Endothelial cell of umbilical vein (primary cell): Measurements from ENCODE around the gene SLC5A12. TPM values are rescaled to one million over a fixed set of nuclear protein-coding genes. Genes with fewer than 3 reads are reported as not detected.

ENCODE experiments used
- BruUV-seq: library from RNA; stranded (reverse); fragments of 400-500 nt; replicated peaks from 2 replicates; lab custom pipeline; 2021; lab: Mats Ljungman, UMichigan
- CTCF ChIA-PET: fragments of 300-600, 350-600 bp; sonication (Branson Sonifier 250); formaldehyde crosslinking; loops from one replicate; lab custom pipeline; 2021; ENCODE audit warnings: antibody characterized with exemption, inconsistent platforms; lab: Charles Lee
- POLR2A ChIA-PET: fragments of 300-600, 350-600 bp; sonication (Branson Sonifier 250); formaldehyde crosslinking; loops from one replicate; lab custom pipeline; 2021; ENCODE audit warnings: antibody characterized with exemption, inconsistent platforms; lab: Charles Lee
- DNase-seq: peaks from one replicate; pipeline ENCODE4 v3.0.0-alpha.2; 2011; ENCODE audit warnings: low read depth, low spot score
- FAIRE-seq: peaks from 2 replicates; lab custom pipeline; 2011; peaks lifted over from hg19 to GRCh38; lab: Jason Lieb, UNC
- H2AFZ ChIP-seq: 2 replicates; pipeline ENCODE4 v1.6.0; 2012; ENCODE audit warnings: low read depth, low read length, control low read depth, inconsistent platforms
- H3K27ac ChIP-seq: 2 replicates; pipeline ENCODE4 v1.5.1; 2011; ENCODE audit warnings: low read depth, mild to moderate bottlenecking, control low read depth, low read length, moderate library complexity; ENCODE audit not compliant: insufficient read depth
- H3K27me3 ChIP-seq, 2 experiments: 2 replicates each; pipeline versions ENCODE4 v1.6.0 to v1.6.1; 2011; ENCODE audit warnings: low read length in 2 of 2, mixed read lengths in 1 of 2; ENCODE audit not compliant: control insufficient read depth in 2 of 2, insufficient read depth in 2 of 2
- H3K36me3 ChIP-seq, 2 experiments: 2 replicates in 1 of 2; 3 replicates in 1 of 2; pipeline ENCODE4 v1.5.1; 2011; ENCODE audit warnings: low read length in 2 of 2, mild to moderate bottlenecking in 1 of 2, moderate library complexity in 1 of 2; ENCODE audit not compliant: control insufficient read depth in 2 of 2, insufficient read depth in 2 of 2; ENCODE audit errors: extremely low read depth in 1 of 2
- H3K4me1 ChIP-seq: 3 replicates; pipeline ENCODE4 v1.5.1; 2011; ENCODE audit warnings: mild to moderate bottlenecking, low read length; ENCODE audit not compliant: control insufficient read depth, insufficient read depth; ENCODE audit errors: extremely low read depth
- H3K4me2 ChIP-seq: 2 replicates; pipeline ENCODE4 v1.6.1; 2011; ENCODE audit warnings: low read length, control low read depth, mixed read lengths; ENCODE audit not compliant: insufficient read depth
- H3K4me3 ChIP-seq, 3 experiments: fragments of 200-600 bp in 1 of 3; sonication (generic), shearing (Covaris generic) in 1 of 3; replicated peaks in 1 of 3; 2 replicates each; pipeline ENCODE4 v1.5.1; 2011 to 2016; ENCODE audit warnings: control low read depth in 3 of 3, low read length in 3 of 3, mild to moderate bottlenecking in 2 of 3, inconsistent platforms in 1 of 3, low read depth in 1 of 3, moderate library complexity in 1 of 3; ENCODE audit not compliant: insufficient read depth in 1 of 3
- H3K79me2 ChIP-seq: 2 replicates; pipeline ENCODE4 v1.6.0; 2012; ENCODE audit warnings: low read length, inconsistent platforms; ENCODE audit not compliant: control insufficient read depth, insufficient read depth
- H3K9ac ChIP-seq: replicated peaks from 2 replicates; pipeline ENCODE3; 2011; ENCODE audit warnings: low read length, control low read depth; ENCODE audit not compliant: insufficient read depth; ENCODE audit errors: extremely low read depth
- H3K9me1 ChIP-seq: replicated peaks from 3 replicates; pipeline ENCODE4 v1.6.0; 2011; ENCODE audit warnings: mild to moderate bottlenecking, low read length; ENCODE audit not compliant: control insufficient read depth, insufficient read depth; ENCODE audit errors: extremely low read depth
- H3K9me3 ChIP-seq: replicated peaks from 2 replicates; pipeline ENCODE4 v1.5.1; 2012; ENCODE audit warnings: low read length, inconsistent platforms; ENCODE audit not compliant: control insufficient read depth, insufficient read depth
- H4K20me1 ChIP-seq: replicated peaks from 2 replicates; pipeline ENCODE3; 2011; ENCODE audit warnings: mild to moderate bottlenecking, low read length; ENCODE audit not compliant: control insufficient read depth, insufficient read depth; ENCODE audit errors: extremely low read depth
- FOS ChIP-seq: IDR thresholded peaks from 2 replicates; pipeline ENCODE4 v1.6.1; 2011; ENCODE audit warnings: mild to moderate bottlenecking, low read length, moderate library complexity, borderline replicate concordance; ENCODE audit not compliant: insufficient read depth
- MYC ChIP-seq: IDR thresholded peaks from one replicate; pipeline ENCODE4 v1.6.1; 2011; ENCODE audit warnings: mild to moderate bottlenecking, low read depth, low read length
- POLR2AphosphoS5 ChIP-seq: IDR thresholded peaks from 2 replicates; pipeline ENCODE4 v1.6.1; 2012; ENCODE audit warnings: low read depth, mild to moderate bottlenecking, control low read depth, low read length, moderate library complexity; ENCODE audit not compliant: insufficient read depth
- dilution Hi-C: fragments of 300-500 bp; cut with MboI; formaldehyde crosslinking; loops from one replicate; pipeline ENCODE4 v1.15.0; 2019; ENCODE audit warnings: low sequenced_read_pairs; ENCODE audit not compliant: extremely low pct_ligation_motif_present
- intact Hi-C: fragments of 100-400 bp; cut with micrococcal nuclease; formaldehyde crosslinking; loops from one replicate; pipeline ENCODE4 v1.10.0; 2022
- polyA plus RNA-seq, 4 experiments: library from polyadenylated mRNA; depleted of rRNA in 3 of 4; stranded (reverse) in 3 of 4; unstranded in 1 of 4; fragments of >200 nt; gene quantifications; 2 replicates each; pipeline versions ENCODE4 v1.2.1 to v1.2.3, GENCODE V29; 2011 to 2012; ENCODE audit warnings: missing spikeins in 1 of 4
- total RNA-seq: library from RNA; stranded (reverse); gene quantifications from 2 replicates; pipeline ENCODE4 v1.2.3, GENCODE V29; 2021
- TF ChIP-seq, protein P1 (sequence below): IDR thresholded peaks from 2 replicates; pipeline ENCODE4 v1.6.1; 2011; ENCODE audit not compliant: insufficient read depth, insufficient read length

SLC5A12 gene
- total and polyA plus RNA-seq, 2 donors (not counting 3 experiments of a cell fraction or from before 2014, with no cell fraction given) = not detected

DNA sequence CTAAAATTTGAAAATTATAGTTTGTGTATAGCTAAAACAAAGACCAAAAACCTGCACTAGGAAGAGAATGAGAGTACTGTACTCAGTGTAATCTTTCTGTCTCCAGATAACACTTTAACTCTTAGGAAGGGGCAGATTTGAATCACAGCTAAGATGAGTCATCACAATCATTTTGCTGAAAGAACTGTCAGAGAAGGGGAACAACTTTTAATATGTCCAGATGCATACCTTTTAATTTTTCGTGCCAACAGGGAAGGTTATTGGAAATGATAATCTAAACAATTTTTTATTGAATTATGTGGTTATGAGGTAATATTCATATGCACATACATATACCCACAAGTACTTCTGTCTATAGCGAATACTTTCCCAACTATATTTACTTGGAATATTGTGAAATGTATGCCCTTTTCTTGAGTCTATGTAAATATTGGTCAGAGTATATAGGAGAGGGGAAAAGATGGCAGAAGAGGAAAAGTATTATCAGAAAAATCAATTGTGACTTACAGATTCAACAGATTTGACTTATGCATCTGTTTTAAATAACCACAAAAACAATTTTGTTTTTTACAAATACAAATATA, 98.7 kb downstream of the SLC5A12 start:
- intact Hi-C loops = no loop called here
- H3K27ac ChIP-seq = no peak overlapping the region
- CTCF ChIA-PET = no interaction called here
- H3K4me3 ChIP-seq = no peak overlapping the region
- no peak overlapping the region for H3K4me2 ChIP-seq
- BruUV-seq = no TSS peak
- H3K9me3 ChIP-seq = no peaks in the 10 kb centered on the region
- no peak overlapping the region for H2AFZ ChIP-seq
- H4K20me1 ChIP-seq = no peaks in the 10 kb centered on the region
- DNase-seq (no peak), FAIRE-seq (no peak)
- POLR2A ChIA-PET = no interaction called here
- H3K9ac ChIP-seq = no peak overlapping the region
- TF ChIP-seq POLR2AphosphoS5 (no peak), FOS (no peak), MYC (no peak)
- TF ChIP-seq, protein P1, sequence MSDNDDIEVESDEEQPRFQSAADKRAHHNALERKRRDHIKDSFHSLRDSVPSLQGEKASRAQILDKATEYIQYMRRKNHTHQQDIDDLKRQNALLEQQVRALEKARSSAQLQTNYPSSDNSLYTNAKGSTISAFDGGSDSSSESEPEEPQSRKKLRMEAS = no peak
- dilution Hi-C loops = no loop called here
- H3K9me1 ChIP-seq = no peaks in the 10 kb centered on the region
- H3K27me3 ChIP-seq = no peaks in the 10 kb centered on the region
- no peaks in the 10 kb centered on the region for H3K36me3 ChIP-seq
- no peaks in the 10 kb centered on the region for H3K79me2 ChIP-seq
- no peaks in the 10 kb centered on the region for H3K4me1 ChIP-seq

DNA sequence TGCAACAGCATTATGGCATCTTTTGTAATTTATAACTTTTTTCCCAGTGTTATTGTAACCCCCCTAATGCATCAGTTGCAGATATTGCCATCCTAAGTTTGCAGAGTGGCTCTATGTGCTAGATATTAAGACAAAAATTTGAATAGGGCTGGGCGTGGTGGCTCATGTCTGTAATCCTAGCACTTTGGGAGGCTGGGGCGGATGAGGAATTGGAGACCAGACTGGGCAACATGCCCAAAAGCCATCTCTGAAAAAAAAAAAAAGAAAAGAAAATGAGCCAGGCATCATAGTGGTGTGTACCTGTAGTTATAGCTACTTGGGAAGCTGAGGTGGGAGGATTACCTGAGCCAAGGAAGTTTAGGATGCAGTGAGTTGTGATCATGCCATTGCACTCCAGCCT, 99.7 kb downstream of the SLC5A12 start:
- H3K27me3 ChIP-seq = no peaks in the 10 kb centered on the region
- no peaks in the 10 kb centered on the region for H4K20me1 ChIP-seq
- no peaks in the 10 kb centered on the region for H3K36me3 ChIP-seq
- no peak for FAIRE-seq
- H3K9me3 ChIP-seq = no peaks in the 10 kb centered on the region
- no peaks in the 10 kb centered on the region for H3K9me1 ChIP-seq
- POLR2A ChIA-PET = no interaction called here
- no peak overlapping the region for H3K4me2 ChIP-seq
- no peak overlapping the region for H3K9ac ChIP-seq
- no peak for DNase-seq
- H3K4me1 ChIP-seq = no peaks in the 10 kb centered on the region
- no peak overlapping the region for H3K27ac ChIP-seq
- H3K4me3 ChIP-seq = no peak overlapping the region
- TF ChIP-seq FOS = no peak
- BruUV-seq = no TSS peak
- intact Hi-C loops = no loop called here
- no peaks in the 10 kb centered on the region for H3K79me2 ChIP-seq
- dilution Hi-C loops = no loop called here
- H2AFZ ChIP-seq = no peak overlapping the region
- CTCF ChIA-PET = no interaction called here
